WTC11 (cell line): ENCODE data around the gene CRTAP. TPM values are rescaled to one million over a fixed set of nuclear protein-coding genes. Genes with fewer than 3 reads are reported as not detected.

ENCODE experiments used
- ATAC-seq: fragments of 200-7000 bp; cut with Tn5 transposase; 2 replicates; pipeline ENCODE4 v1.10.0; 2021; ENCODE audit warnings: mild to moderate bottlenecking, moderate library complexity
- CTCF ChIA-PET: fragments of 300-600 bp; sonication (Branson Sonifier 250); formaldehyde crosslinking; loops from one replicate; lab custom pipeline; 2021; ENCODE audit warnings: antibody characterized with exemption; lab: Charles Lee
- POLR2A ChIA-PET: fragments of 350-600 bp; sonication (Branson Sonifier 250); formaldehyde crosslinking; loops from one replicate; lab custom pipeline; 2021; ENCODE audit warnings: antibody characterized with exemption; lab: Charles Lee
- DNase-seq: peaks from one replicate; pipeline ENCODE4 v3.0.0; 2021; ENCODE audit warnings: low spot score
- H3K27ac Mint-ChIP-seq: 2 replicates; pipeline ENCODE4 v1.8.0; 2021; ENCODE audit warnings: mixed read lengths
- H3K27me3 Mint-ChIP-seq: 2 replicates; pipeline ENCODE4 v1.8.0; 2021; ENCODE audit warnings: low read depth, mild to moderate bottlenecking, moderate library complexity, mixed read lengths
- H3K36me3 Mint-ChIP-seq: 2 replicates; pipeline ENCODE4 v1.8.0; 2021; ENCODE audit warnings: mixed read lengths
- H3K4me1 Mint-ChIP-seq: 2 replicates; pipeline ENCODE4 v1.8.0; 2022; ENCODE audit warnings: mixed read lengths
- H3K4me3 Mint-ChIP-seq: 2 replicates; pipeline ENCODE4 v1.8.0; 2021; ENCODE audit warnings: mild to moderate bottlenecking, moderate library complexity, mixed read lengths
- H3K9me3 Mint-ChIP-seq: 2 replicates; pipeline ENCODE4 v1.8.0; 2021; ENCODE audit warnings: mixed read lengths
- GABPB1 ChIP-seq: sonication (generic); formaldehyde crosslinking; IDR thresholded peaks from 2 replicates; pipeline ENCODE4 v1.8.1; 2023; ENCODE audit warnings: mild to moderate bottlenecking, missing genetic modification reagents
- GTF2I ChIP-seq: fragments of 250-450 bp; sonication (Bioruptor Pico); conservative IDR thresholded peaks from 2 replicates; pipeline ENCODE4 v1.4.0; 2021; ENCODE audit warnings: mild to moderate bottlenecking
- HMGA2 ChIP-seq: fragments of 250-450 bp; sonication (Bioruptor Pico); IDR thresholded peaks from 2 replicates; pipeline ENCODE4 v1.4.0; 2021; ENCODE audit warnings: mild to moderate bottlenecking, moderate library complexity
- JAZF1 ChIP-seq: fragments of 250-450 bp; sonication (Bioruptor Pico); IDR thresholded peaks from 2 replicates; pipeline ENCODE4 v1.9.0; 2021; ENCODE audit warnings: moderate library complexity, mild to moderate bottlenecking, inconsistent platforms
- KAT7 ChIP-seq: sonication (generic); formaldehyde crosslinking; IDR thresholded peaks from 2 replicates; pipeline ENCODE4 v1.8.1; 2023; ENCODE audit warnings: missing genetic modification reagents, mild to moderate bottlenecking, borderline replicate concordance
- NR2C2 ChIP-seq: sonication (generic); formaldehyde crosslinking; IDR thresholded peaks from 2 replicates; pipeline ENCODE4 v1.8.0; 2022; ENCODE audit warnings: mild to moderate bottlenecking, missing genetic modification reagents
- ZNF121 ChIP-seq: sonication (generic); formaldehyde crosslinking; IDR thresholded peaks from 2 replicates; pipeline ENCODE4 v1.8.0; 2023; ENCODE audit warnings: missing genetic modification reagents
- ZNF232 ChIP-seq: sonication (generic); formaldehyde crosslinking; IDR thresholded peaks from 2 replicates; pipeline ENCODE4 v1.8.0; 2022; ENCODE audit warnings: mild to moderate bottlenecking, missing genetic modification reagents
- ZNF317 ChIP-seq: sonication (generic); formaldehyde crosslinking; IDR thresholded peaks from 2 replicates; pipeline ENCODE4 v1.8.1; 2023; ENCODE audit warnings: low read depth, mild to moderate bottlenecking, moderate library complexity, missing genetic modification reagents, borderline replicate concordance
- ZNF396 ChIP-seq: fragments of 250-450 bp; sonication (Bioruptor Pico); IDR thresholded peaks from 2 replicates; pipeline ENCODE4 v1.8.0; 2021; ENCODE audit warnings: mild to moderate bottlenecking, moderate library complexity, borderline replicate concordance
- total RNA-seq: library from RNA; stranded (reverse); gene quantifications from 3 replicates; pipeline ENCODE4 v1.2.3, GENCODE V29; 2021
- TF ChIP-seq, protein P1 (sequence below): sonication (generic); formaldehyde crosslinking; IDR thresholded peaks from 2 replicates; pipeline ENCODE4 v1.8.1; 2023; ENCODE audit warnings: mild to moderate bottlenecking, missing genetic modification reagents
- TF ChIP-seq, protein P2 (sequence below): sonication (generic); formaldehyde crosslinking; IDR thresholded peaks from 2 replicates; pipeline ENCODE4 v1.8.1; 2023; ENCODE audit warnings: mild to moderate bottlenecking, missing genetic modification reagents, moderate library complexity
- TF ChIP-seq, protein P3 (sequence below): sonication (generic); formaldehyde crosslinking; IDR thresholded peaks from 2 replicates; pipeline ENCODE4 v1.8.0; 2022; ENCODE audit warnings: mild to moderate bottlenecking, missing genetic modification reagents
- TF ChIP-seq, protein P4 (sequence below): sonication (generic); formaldehyde crosslinking; IDR thresholded peaks from 2 replicates; pipeline ENCODE4 v1.8.1; 2022; ENCODE audit warnings: mild to moderate bottlenecking, moderate library complexity, missing genetic modification reagents
- TF ChIP-seq, protein P5 (sequence below): sonication (generic); formaldehyde crosslinking; IDR thresholded peaks from 2 replicates; pipeline ENCODE4 v1.8.0; 2023; ENCODE audit warnings: missing genetic modification reagents
- TF ChIP-seq, protein P6 (sequence below): fragments of 250-450 bp; sonication (Bioruptor Pico); IDR thresholded peaks from 2 replicates; pipeline ENCODE4 v1.9.0; 2021; ENCODE audit warnings: moderate library complexity, mild to moderate bottlenecking, inconsistent platforms, borderline replicate concordance
- TF ChIP-seq, protein P7 (sequence below): fragments of 250-450 bp; sonication (Bioruptor Pico); IDR thresholded peaks from 2 replicates; pipeline ENCODE4 v2.1.2; 2022; ENCODE audit warnings: mild to moderate bottlenecking, moderate library complexity

Gene CRTAP
- total RNA-seq, 1 experiment from 2014 or later: 156 TPM

DNA sequence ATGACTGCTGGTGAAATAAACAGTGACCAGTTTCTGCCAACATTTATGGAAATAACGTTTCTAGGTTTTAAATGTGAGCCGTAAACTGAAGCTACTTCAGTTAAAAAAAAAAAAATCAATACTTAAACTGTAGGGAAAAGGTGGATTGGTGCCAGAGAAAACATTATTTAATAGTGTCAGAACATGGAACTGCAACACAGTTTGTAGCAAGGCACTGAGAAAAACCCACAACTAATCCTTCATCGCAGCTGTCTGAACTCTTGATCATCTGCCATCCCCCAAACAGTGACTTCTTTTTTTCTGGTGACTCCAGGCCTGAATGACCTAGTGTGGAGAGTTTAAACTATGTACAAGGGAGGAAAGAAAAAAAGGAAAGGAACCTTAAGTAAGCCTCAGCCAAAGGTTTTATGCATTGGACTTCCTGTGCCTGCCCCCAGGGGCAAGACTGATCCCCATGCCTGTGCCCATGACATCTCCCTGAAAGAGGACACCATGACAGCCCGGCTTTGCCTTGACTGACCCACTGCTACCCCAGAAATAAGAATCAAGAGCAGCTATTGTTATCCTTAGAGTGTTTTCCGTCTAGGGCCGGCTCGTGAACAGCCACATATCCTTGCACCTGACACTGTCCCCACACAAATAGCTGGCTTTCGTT lies 33.1 kb downstream of the CRTAP start (continued):
- TF ChIP-seq, protein P1, sequence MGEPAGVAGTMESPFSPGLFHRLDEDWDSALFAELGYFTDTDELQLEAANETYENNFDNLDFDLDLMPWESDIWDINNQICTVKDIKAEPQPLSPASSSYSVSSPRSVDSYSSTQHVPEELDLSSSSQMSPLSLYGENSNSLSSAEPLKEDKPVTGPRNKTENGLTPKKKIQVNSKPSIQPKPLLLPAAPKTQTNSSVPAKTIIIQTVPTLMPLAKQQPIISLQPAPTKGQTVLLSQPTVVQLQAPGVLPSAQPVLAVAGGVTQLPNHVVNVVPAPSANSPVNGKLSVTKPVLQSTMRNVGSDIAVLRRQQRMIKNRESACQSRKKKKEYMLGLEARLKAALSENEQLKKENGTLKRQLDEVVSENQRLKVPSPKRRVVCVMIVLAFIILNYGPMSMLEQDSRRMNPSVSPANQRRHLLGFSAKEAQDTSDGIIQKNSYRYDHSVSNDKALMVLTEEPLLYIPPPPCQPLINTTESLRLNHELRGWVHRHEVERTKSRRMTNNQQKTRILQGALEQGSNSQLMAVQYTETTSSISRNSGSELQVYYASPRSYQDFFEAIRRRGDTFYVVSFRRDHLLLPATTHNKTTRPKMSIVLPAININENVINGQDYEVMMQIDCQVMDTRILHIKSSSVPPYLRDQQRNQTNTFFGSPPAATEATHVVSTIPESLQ: no peak
- TF ChIP-seq ZNF317 (CRISPR knock-in tag): no peak
- no peak for TF ChIP-seq GTF2I (CRISPR knock-in tag)
- TF ChIP-seq, protein P2, sequence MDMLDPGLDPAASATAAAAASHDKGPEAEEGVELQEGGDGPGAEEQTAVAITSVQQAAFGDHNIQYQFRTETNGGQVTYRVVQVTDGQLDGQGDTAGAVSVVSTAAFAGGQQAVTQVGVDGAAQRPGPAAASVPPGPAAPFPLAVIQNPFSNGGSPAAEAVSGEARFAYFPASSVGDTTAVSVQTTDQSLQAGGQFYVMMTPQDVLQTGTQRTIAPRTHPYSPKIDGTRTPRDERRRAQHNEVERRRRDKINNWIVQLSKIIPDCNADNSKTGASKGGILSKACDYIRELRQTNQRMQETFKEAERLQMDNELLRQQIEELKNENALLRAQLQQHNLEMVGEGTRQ: no peak
- TF ChIP-seq KAT7 (CRISPR knock-in tag): no peak
- TF ChIP-seq, protein P3, sequence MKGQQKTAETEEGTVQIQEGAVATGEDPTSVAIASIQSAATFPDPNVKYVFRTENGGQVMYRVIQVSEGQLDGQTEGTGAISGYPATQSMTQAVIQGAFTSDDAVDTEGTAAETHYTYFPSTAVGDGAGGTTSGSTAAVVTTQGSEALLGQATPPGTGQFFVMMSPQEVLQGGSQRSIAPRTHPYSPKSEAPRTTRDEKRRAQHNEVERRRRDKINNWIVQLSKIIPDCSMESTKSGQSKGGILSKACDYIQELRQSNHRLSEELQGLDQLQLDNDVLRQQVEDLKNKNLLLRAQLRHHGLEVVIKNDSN (CRISPR knock-in tag): no peak
- TF ChIP-seq, protein P4, sequence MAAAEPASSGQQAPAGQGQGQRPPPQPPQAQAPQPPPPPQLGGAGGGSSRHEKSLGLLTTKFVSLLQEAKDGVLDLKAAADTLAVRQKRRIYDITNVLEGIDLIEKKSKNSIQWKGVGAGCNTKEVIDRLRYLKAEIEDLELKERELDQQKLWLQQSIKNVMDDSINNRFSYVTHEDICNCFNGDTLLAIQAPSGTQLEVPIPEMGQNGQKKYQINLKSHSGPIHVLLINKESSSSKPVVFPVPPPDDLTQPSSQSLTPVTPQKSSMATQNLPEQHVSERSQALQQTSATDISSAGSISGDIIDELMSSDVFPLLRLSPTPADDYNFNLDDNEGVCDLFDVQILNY: no peak
- no peak for TF ChIP-seq ZNF396 (CRISPR knock-in tag)

DNA sequence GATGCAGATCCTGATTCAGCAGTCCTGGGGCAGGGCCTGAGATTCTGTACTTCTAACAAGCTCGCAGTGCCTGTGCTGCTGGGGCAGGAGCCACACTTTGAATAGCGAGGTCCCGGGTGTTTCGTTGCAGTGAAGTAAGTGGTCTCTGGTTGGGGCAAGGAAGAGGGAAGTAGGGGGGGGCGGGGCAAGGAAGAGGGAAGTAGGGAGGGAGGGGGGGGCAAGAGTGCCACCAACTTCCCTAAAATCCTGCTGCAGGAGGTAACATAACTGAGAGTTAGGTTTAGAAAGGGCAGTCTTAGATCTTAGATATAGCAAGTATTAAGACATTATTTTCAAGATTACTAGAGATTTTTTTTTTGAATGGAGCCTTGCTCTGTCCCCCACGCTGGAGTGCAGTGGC lies 35.5 kb downstream of the CRTAP start:
- H3K27me3 Mint-ChIP-seq: peaks cover 2% of the 10 kb centered on the region; the same call in 1 of the 2 replicates
- TF ChIP-seq ZNF232 (CRISPR knock-in tag) (no peak), GABPB1 (CRISPR knock-in tag) (no peak), KAT7 (CRISPR knock-in tag) (no peak), ZNF121 (CRISPR knock-in tag) (no peak)
- TF ChIP-seq, protein P5, sequence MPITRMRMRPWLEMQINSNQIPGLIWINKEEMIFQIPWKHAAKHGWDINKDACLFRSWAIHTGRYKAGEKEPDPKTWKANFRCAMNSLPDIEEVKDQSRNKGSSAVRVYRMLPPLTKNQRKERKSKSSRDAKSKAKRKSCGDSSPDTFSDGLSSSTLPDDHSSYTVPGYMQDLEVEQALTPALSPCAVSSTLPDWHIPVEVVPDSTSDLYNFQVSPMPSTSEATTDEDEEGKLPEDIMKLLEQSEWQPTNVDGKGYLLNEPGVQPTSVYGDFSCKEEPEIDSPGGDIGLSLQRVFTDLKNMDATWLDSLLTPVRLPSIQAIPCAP: no peak
- TF ChIP-seq, protein P4: no peak
- ATAC-seq (no peak), DNase-seq (no peak)
- ChIA-PET CTCF (interaction anchor here (0.9 to 1.0 kb wide), 2 partner anchors 169 to 223 kb away, joined by 3 read pairs; no protein-coding TSS in a partner anchor), POLR2A (no interaction called here)
- H3K27ac Mint-ChIP-seq: no peak overlapping the region
- no peak overlapping the region for H3K4me3 Mint-ChIP-seq
- no peaks in the 10 kb centered on the region for H3K36me3 Mint-ChIP-seq
- H3K9me3 Mint-ChIP-seq: peaks cover 7% of the 10 kb centered on the region; the same call in 1 of the 2 replicates
- peaks cover 1% of the 10 kb centered on the region; the same call in 1 of the 2 replicates for H3K4me1 Mint-ChIP-seq

DNA sequence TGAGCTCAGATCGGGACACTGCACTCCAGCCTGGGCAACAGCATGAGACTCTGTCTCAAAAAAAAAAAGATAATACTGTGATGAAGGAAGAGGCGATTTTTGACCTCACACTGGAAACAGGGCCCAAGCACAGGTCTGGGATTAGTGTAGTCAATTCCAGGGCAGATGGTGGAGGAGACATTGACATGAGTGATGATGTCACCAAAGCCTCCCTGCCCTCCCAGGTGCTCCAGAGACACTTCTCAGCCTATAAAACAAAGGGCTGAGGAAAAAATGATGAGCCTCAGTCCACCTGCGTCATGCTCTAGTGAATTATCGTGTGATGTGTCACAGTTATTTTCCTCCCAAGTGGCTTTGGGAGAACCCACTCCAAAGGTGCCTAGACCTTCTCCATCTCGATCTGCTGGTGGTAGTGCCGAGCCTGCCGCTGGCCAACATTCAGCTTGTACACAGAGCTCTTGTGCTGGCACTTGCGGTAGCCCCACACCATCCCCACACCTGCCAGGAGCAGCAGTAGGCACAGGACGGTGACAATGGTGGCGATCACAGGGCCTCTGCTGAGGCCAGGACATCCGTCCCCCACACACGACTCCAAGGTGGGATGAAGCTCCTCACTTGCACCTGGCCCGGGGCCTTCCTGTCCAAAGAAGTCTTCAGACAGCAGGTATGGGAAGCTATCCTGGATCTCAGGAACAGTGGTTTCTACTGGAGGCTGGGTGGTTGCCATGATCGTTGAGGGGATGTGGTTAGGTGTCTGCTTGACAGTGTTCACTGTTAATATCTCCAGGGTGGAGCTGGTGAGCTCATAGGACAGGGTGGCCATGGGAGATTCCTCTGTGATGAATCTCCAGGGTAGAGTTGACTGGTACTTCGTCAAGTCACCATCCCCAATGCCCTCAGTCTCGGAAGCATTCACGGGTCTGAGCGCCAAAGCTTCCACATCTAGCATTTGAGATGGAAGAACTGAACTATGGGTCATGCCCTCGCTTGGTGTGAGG lies 38.8 kb downstream of the CRTAP start:
- Mint-ChIP-seq H3K36me3 (no peaks in the 10 kb centered on the region), H3K4me3 (no peak overlapping the region), H3K4me1 (peaks cover 3% of the 10 kb centered on the region; the same call in 1 of the 2 replicates), H3K9me3 (peaks cover 7% of the 10 kb centered on the region; the same call in 1 of the 2 replicates), H3K27me3 (peaks cover 2% of the 10 kb centered on the region; the same call in 1 of the 2 replicates), H3K27ac (no peak overlapping the region)
- ChIA-PET CTCF (interaction anchor here (1.2 to 1.9 kb wide), 2 partner anchors 8 to 21 kb away, joined by 5 to 6 read pairs; no protein-coding TSS in a partner anchor), POLR2A (no interaction called here)
- DNase-seq (no peak), ATAC-seq (no peak)
- TF ChIP-seq, protein P1: no peak
- TF ChIP-seq NR2C2 (CRISPR knock-in tag): no peak
- no peak for TF ChIP-seq JAZF1 (CRISPR knock-in tag)
- TF ChIP-seq, protein P6, sequence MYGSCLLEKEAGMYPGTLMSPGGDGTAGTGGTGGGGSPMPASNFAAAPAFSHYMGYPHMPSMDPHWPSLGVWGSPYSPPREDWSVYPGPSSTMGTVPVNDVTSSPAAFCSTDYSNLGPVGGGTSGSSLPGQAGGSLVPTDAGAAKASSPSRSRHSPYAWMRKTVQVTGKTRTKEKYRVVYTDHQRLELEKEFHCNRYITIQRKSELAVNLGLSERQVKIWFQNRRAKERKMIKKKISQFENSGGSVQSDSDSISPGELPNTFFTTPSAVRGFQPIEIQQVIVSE (CRISPR knock-in tag): no peak
- TF ChIP-seq, protein P2: no peak
- TF ChIP-seq HMGA2 (CRISPR knock-in tag): no peak
- TF ChIP-seq, protein P7, sequence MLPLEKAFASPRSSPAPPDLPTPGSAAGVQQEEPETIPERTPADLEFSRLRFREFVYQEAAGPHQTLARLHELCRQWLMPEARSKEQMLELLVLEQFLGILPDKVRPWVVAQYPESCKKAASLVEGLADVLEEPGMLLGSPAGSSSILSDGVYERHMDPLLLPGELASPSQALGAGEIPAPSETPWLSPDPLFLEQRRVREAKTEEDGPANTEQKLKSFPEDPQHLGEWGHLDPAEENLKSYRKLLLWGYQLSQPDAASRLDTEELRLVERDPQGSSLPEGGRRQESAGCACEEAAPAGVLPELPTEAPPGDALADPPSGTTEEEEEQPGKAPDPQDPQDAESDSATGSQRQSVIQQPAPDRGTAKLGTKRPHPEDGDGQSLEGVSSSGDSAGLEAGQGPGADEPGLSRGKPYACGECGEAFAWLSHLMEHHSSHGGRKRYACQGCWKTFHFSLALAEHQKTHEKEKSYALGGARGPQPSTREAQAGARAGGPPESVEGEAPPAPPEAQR (CRISPR knock-in tag): no peak
